Measurements from ENCODE around the gene LCNL1. TPM values are rescaled to one million over a fixed set of nuclear protein-coding genes. Genes with fewer than 3 reads are reported as not detected.

LCNL1 gene
- total RNA-seq, 1 experiment from 2014 or later, result not detected

DNA sequence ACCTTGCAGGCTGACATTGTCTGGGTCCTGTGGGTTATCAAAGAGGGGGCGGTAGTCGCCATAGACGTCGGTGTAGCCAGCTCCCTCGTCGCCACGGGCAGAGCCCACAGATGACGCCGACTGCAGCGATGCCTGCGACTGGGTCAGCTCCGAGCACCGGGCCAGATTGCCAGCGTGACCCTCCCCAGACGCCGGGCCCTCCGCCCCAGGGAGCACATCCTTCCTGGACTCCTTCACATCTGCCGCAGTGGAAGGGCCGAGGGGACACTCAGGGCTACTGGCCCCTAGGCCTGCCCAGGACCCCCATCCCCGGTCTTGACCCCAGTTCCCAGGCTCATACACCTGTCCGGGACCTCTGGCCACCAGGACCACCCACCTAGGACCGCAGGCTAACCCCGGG lies 31.4 kb downstream of the LCNL1 start:
- ChIA-PET CTCF (no interaction called here), POLR2A (ENCODE audit: low non-redundant PET) (no interaction called here)
- no peaks in the 10 kb centered on the region for H3K9me3 ChIP-seq (ENCODE audit: low read depth, low read length, poor library complexity, severe bottlenecking)
- BruUV-seq (replicated peaks), result no TSS peak
- peaks cover 7% of the 10 kb centered on the region for H3K36me3 ChIP-seq (ENCODE audit: insufficient read depth, low read length, poor library complexity, severe bottlenecking)
- no peak overlapping the region for H3K27ac ChIP-seq (ENCODE audit: low read depth, low read length, poor library complexity, severe bottlenecking)
- TF ChIP-seq CTCF (conservative IDR thresholded peaks at IDR 0.05; ENCODE audit: low read depth, low read length) (no peak), EZH2 (IDR thresholded peaks at IDR 0.05; ENCODE audit: borderline replicate concordance, low read depth, low read length, poor library complexity, severe bottlenecking) (no peak)
- H3K4me1 ChIP-seq (ENCODE audit: insufficient read depth, low read length, poor library complexity, severe bottlenecking), result no peaks in the 10 kb centered on the region
- H3K27me3 ChIP-seq (replicated peaks; ENCODE audit: insufficient read depth, low read depth, low read length, poor library complexity), result no peaks in the 10 kb centered on the region
- intact Hi-C loops (cut with micrococcal nuclease; ENCODE audit: unreplicated experiment), result no loop called here
- no peak for DNase-seq (ENCODE audit: low spot score)
- no peak overlapping the region for H3K4me3 ChIP-seq (ENCODE audit: low read depth, low read length, poor library complexity, severe bottlenecking)

DNA sequence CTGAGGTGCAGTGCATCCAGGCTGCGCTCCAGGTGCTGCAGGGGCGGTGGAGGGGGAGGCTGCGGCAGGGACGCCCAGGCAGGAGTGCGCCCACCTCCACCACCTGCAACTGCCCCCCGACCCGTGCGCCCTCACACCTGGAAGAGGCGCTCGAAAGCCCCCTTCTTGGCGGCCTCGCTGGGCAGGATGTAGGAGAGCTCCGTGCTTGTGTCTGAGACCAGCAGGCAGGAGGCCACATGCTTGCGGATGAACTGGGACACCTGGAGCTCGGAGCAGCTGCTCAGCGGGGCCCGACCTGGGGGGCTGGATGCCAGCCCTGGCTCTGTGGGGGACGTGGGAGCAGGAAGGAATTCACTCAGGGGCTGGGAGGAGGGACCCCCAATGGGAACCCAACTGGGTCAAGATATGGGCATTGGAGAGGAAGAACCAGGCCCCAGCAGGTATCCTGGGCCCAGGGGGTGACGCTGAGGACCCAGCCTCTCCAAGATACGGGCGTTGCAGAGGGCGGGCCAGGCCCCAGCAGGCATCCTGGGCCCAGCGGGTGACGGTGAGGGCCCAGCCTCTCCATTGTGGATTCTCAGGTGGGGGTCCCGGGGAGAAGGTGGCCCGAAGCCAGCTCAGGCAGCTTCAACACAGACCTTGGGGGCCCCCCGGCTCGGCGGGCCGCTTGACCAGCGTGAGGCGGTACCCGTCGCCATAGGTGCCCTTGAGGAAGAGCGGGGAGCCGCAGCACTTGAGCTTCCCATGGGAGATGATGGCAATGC lies 32.2 kb downstream of the LCNL1 start:
- POLR2A ChIA-PET (ENCODE audit: low non-redundant PET), result no interaction called here
- Histone ChIP-seq H3K4me1 (ENCODE audit: insufficient read depth, low read length, poor library complexity, severe bottlenecking) (no peaks in the 10 kb centered on the region), H3K4me3 (ENCODE audit: low read depth, low read length, poor library complexity, severe bottlenecking) (no peak overlapping the region), H3K36me3 (ENCODE audit: insufficient read depth, low read length, poor library complexity, severe bottlenecking) (peaks cover 4% of the 10 kb centered on the region), H3K27ac (ENCODE audit: low read depth, low read length, poor library complexity, severe bottlenecking) (no peak overlapping the region), H3K9me3 (ENCODE audit: low read depth, low read length, poor library complexity, severe bottlenecking) (no peaks in the 10 kb centered on the region), H3K27me3 (replicated peaks; ENCODE audit: insufficient read depth, low read depth, low read length, poor library complexity) (no peaks in the 10 kb centered on the region)
- intact Hi-C loops (cut with micrococcal nuclease; ENCODE audit: unreplicated experiment), result no loop called here
- TF ChIP-seq CTCF (conservative IDR thresholded peaks at IDR 0.05; ENCODE audit: low read depth, low read length), result no peak
- no peak for TF ChIP-seq EZH2 (IDR thresholded peaks at IDR 0.05; ENCODE audit: borderline replicate concordance, low read depth, low read length, poor library complexity, severe bottlenecking)
- CTCF ChIA-PET, result no interaction called here
- no TSS peak for BruUV-seq (replicated peaks)
- no peak for DNase-seq (ENCODE audit: low spot score)

DNA sequence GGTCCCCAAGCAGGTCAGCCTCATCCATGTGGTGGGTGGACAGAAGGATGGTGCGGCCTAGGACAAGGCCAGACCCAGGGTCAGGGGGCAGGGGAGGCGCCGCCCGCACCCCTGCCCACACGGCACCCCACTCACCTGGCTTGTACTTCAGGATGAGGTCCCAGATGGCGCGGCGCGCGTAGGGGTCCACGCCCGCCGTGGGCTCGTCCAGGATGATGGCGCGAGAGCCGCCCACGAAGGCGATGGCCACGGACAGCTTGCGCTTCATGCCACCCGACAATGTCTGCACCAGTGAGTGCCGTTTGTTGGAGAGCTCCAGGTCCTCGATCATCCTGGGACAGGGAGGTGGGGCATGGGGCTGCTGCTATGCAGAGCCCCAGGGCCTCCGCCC lies 32.7 kb downstream of the LCNL1 start:
- intact Hi-C loops (cut with micrococcal nuclease; ENCODE audit: unreplicated experiment), result no loop called here
- Histone ChIP-seq H3K4me3 (ENCODE audit: low read depth, low read length, poor library complexity, severe bottlenecking) (no peak overlapping the region), H3K27me3 (replicated peaks; ENCODE audit: insufficient read depth, low read depth, low read length, poor library complexity) (no peaks in the 10 kb centered on the region), H3K4me1 (ENCODE audit: insufficient read depth, low read length, poor library complexity, severe bottlenecking) (no peaks in the 10 kb centered on the region), H3K27ac (ENCODE audit: low read depth, low read length, poor library complexity, severe bottlenecking) (no peak overlapping the region), H3K9me3 (ENCODE audit: low read depth, low read length, poor library complexity, severe bottlenecking) (no peaks in the 10 kb centered on the region), H3K36me3 (ENCODE audit: insufficient read depth, low read length, poor library complexity, severe bottlenecking) (peaks cover 4% of the 10 kb centered on the region)
- no TSS peak for BruUV-seq (replicated peaks)
- CTCF ChIA-PET, result no interaction called here
- no peak for TF ChIP-seq EZH2 (IDR thresholded peaks at IDR 0.05; ENCODE audit: borderline replicate concordance, low read depth, low read length, poor library complexity, severe bottlenecking)
- TF ChIP-seq CTCF (conservative IDR thresholded peaks at IDR 0.05; ENCODE audit: low read depth, low read length), result no peak
- no peak for DNase-seq (ENCODE audit: low spot score)
- POLR2A ChIA-PET (ENCODE audit: low non-redundant PET), result no interaction called here

Measured in A673 (cell line).